ENCODE results near the gene TCOF1.

TCOF1 gene

DNA sequence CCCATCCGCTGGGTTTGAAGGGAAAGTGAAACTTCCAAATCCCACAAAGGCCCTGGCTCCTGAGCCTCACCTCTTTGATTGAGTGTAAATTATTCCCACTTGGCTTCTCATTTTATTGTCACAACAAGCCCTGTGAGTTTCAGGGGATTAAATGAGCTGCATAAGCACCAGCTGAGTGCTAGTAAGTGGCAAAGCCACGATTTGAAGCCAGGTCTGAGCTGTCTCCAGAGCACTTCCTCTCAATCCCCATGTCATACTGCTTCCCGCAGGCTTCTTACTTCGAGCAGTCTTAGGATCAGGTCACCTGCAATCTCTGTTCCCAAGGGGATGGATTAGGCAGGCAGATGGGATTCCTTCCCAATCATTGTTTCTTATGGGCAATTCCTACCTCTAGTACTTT lies 74.1 kb downstream of the TCOF1 start:
- DNase-seq: peak; percentile 88

DNA sequence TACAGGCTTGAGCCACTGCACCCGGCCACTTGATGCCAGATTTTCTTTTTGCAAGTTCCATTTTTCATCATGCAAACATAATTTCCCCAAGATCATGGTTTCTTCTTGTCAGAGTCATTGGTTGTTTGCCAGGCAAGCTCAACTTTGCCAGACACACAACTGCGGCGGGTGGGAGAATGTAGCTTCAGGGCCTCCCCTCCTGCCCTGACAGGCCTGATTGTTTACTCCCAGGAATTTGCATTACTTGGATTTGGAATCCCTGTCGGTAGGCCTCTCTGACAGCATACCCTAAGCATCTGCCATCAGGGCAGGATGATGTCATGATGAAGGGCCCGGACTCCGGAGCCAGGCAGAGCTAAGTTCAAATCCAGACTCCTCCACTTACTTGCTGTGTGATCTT lies 77.0 kb downstream of the TCOF1 start:
- peak; percentile 34 for DNase-seq

DNA sequence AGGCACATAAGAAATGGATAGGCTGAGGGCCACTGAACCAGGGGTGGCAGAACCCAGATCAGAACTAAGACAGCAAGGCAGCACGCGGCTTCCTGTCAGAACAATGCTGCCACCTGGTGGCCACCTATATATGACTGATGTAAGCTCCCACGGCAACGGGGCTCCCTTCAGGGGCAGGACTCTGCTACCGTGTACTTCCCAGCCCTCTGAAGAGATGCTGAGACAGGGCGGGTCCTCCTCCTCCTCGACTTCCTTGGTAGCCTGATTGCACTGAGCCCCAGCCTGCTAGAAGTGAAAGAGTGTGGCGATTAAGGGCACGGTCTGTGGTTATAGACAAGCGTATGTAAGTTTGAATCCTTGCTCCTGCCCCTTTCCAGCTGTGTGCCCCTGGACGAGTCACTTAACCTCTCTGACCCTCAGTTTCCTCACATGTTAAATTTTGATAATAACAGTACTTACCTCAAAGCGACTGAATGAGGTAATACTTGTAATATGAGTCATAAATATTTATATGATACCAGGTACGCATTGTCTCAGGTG lies 78.7 kb downstream of the TCOF1 start:
- peak; percentile 93 for DNase-seq

DNA sequence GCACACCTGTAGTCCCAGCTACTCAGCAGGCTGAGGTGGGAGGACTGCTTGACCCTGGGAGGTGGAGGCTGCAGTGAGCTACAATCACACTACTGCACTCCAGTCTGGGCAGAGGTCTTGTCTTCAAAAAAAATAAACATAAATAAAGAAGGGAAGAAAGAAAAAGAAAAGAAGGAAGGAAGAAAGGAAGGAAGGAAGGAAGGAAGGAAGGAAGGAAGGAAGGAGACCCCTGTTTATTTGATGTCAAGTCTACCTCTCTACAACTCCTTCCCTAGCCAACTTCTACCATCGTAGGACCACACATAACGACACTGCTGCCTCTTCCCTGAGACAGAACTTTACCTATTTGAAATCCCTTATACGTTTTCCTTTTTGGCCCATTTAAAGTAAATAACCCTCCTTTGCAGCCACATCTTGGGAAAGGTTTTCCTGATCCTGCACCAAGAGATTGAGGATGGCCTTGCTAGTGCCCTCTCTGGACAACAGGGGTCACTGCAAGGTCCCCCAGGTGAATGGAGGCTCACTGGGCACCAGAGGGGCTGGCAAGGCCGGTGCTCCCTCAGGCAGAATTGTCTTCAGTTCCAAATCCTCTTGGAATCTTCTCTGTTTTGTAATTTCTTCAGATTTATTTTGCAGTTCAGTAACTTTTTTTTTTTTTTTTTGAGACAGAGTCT lies 81.5 kb downstream of the TCOF1 start:
- peak; percentile 46 for DNase-seq

DNA sequence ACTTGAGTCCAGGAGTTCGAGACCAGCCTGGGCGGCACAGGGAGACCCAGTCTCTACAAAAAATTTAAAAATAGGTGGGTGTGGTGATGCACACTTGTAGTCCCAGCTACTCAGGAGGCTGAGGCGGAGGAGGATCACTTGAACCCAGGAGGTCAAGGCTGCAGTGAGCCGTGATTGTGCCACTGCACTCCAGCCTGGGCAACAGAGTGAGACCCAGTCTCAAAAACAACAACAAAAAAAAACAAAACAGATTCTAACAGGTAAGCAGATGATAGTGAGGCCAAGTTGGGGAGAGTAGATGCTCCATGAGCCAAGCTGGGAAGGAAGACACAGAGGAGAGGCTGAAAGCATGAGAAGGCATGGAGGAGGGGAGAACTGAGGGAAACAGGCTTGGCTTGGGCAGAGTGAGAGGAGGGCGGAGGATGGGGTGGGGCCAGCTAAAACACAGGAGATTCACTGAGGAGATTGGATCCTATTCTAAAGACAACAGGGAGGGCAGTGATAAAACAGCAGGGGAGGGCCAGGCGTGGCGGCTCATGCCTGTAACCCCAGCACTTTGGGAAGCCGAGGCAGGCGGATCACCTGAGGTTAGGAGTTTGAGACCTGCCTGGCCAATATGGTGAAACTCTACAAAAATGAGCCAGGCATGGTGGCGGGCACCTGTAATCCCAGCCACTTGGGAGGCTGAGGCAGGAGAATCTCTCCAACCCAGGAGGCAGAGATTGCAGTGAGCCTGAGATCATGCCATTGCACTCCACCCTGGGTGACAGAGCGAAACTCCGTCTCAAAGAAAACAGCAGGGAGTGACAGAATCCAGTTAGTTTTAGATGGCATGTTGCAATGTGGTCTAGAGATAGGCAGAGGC lies 83.7 kb downstream of the TCOF1 start:
- peak; percentile 18 for DNase-seq

DNA sequence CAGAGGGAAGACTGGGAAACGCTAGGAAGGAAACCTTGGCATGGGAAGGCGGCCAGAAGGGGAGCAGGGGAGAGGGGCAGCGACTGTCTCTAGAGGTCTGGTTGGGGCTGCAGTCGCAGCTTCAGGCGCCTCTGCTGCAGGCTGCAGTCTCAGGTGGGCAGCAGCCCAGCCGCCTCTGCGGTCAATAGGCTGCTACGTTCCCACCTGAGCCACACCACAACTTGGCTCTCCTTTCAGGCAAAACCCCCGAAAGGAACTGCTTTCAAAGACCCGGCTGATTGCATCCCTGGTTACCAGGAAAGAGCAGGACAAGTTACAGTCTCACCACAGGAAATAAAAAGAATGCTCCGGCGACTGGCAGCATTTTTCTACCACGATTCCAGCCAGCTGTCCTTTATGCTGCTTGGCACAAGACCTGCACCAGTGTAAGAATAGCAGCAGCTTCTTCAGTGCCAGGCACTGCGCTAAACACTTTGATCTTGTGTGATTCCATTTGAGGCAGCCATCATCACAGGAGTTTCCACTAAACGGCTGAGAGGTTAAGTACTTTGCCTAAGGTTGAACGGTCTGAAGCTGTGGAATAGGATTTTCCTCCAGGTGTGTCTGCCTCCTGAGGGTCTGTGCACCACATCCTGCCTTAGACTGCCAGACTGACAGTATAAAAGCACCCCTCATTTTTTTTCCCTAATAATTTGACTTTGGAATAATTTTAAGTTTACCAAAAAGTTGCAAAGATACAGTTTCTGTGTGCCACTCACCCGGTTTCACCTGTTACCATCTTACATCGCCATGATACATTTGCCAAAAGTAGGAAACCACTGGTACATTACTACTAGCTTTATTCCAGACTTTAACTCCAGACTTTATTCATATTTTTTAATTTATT lies 84.6 kb downstream of the TCOF1 start:
- DNase-seq: peak; percentile 30

DNA sequence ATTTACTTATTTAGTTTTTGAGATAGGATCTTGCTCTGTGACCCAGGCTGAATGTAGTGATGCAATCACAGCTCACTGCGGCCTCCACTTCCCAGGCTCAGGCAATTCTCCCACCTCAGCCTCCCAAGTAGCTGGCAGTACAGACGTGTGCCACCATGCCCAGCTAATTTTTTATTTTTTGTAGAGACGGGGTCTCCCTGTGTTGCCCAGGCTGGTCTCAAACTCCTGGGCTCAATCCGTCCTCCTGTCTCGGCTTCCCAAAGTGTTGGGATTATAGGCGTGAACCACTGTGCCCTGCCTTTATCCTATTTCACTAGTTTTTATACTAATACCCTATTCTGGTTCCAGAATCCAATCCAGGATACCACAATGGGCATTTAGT lies 85.2 kb downstream of the TCOF1 start:
- no peak for DNase-seq

DNA sequence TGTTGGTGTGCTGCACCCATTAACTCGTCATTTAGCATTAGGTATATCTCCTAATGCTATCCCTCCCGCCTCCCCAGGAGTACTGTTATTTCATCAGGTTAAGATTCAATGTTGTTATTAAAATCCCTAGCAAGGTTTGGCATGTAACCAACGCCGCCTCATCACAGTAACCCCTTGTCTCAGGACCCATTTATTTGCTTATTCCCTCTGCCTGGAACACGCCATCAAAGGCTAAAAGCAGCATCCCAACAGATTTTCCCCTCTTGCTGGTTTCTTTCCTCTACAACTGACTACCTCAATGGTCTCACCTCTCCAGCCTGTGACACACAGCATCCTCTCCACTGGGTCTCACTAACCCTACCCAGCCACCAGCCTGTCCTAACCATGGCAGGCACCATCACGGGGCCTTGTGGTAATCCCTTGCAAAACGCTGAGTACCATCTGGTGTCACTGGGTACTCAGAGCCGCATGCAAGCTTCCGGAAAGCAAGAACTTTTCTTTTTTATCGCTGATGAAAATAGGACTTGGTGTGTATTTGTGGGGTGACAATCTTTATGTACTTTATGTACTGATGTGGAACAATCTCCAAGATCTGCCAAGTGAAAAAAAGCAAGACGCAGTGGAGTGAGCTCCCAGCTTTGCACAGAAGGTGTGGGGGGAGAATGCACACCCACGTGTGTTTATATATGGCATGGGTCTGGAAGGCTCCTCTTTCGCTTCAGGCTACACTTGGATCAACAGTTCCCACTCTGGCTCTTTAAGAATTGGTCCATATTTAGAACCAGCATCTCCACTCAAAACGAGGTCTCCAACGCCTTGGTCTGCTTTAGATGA lies 86.0 kb downstream of the TCOF1 start:
- peak; percentile 79 for DNase-seq

DNA sequence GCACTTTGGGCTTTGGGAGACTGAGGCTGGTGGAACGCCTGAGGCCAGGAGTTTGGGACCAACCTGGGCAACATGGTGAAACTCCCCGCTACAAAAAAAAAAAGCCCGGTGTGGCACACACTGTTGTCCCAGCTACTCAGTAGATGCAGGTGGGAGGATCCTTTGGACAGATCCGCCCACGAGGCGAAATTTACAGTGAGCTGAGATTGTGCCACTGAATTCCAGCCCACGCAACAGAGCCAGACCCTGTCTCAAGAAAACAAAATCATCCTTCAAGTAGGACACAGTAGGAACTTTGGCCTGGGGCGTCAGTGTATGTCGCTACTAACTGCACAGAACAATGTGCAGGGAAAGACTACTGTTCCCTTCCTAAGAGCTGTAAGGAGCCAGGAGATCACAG lies 87.3 kb downstream of the TCOF1 start:
- no peak for DNase-seq

DNA sequence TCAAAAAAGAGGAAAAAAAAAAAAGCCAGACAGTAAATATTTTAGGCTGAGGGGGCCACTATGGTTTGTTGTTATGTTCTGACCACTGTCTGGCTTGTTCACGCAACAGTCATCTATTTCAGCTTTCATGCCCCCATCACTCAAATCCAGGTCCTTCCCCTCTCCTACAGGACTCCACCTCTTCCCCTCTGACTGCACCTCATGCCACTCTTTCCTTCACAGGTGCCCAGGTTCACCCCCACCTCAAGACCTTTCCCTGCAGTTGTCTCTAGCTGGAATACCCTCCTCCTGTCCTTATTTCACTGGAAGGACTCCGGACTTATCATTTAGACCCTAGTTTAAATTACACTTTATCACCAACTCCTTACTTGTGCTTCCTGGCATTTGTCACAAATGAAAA lies 88.6 kb downstream of the TCOF1 start:
- DNase-seq: no peak

DNA sequence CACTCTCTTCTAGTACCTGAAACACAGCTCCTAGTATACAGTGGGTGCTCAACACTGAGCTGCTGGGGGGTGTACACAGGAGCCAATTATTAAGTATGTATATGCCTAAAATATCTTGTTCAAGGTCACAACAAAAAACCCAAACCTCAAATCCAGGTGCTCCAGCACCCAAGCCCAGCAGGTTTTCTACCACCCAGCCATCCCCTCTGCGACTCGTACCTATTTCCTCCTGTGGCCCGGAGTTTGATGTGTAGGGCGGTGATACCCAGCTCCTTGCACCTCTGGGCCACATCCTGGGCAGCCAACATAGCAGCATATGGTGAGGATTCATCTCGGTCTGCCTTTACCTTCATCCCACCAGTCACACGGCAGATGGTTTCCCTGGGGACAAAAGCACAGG lies 89.1 kb downstream of the TCOF1 start:
- no peak for DNase-seq

DNA sequence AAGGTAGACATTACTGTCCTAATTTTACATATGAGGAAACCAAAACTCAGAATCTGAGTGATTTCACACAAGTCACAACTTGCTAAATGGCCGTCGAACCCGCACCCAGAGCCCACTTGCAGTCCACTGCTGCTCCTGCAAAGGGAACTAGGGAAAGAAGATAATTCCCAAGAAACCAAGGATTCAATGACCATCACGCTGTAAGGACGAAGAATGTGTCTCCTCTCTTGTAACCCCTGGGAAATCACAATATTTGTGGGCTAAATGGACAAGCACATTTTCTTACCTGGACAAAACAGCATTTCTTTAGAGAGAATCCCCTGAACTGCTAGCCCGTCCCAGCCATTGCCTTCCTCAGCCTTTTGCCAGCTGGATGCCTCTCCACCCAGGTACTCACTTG lies 89.7 kb downstream of the TCOF1 start:
- DNase-seq: no peak

DNA sequence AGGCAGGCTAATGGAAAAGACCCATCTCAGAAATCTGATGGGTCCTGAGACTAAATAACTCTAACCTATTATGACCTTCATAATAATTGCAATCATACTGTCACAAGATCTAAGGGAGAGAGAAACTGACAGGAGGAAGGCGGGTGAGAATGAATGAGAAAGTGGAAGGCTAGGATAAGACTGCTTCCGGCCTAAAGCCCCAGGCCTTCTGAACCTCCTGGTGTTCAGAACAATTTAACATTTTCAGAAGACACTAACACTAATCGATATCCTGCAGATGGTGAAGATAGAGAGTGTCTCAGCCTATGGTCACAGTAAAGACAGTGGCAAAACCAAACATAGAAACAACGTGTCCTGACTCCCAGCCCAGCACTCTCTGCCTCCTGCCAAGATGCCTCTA lies 90.8 kb downstream of the TCOF1 start:
- DNase-seq: no peak

DNA sequence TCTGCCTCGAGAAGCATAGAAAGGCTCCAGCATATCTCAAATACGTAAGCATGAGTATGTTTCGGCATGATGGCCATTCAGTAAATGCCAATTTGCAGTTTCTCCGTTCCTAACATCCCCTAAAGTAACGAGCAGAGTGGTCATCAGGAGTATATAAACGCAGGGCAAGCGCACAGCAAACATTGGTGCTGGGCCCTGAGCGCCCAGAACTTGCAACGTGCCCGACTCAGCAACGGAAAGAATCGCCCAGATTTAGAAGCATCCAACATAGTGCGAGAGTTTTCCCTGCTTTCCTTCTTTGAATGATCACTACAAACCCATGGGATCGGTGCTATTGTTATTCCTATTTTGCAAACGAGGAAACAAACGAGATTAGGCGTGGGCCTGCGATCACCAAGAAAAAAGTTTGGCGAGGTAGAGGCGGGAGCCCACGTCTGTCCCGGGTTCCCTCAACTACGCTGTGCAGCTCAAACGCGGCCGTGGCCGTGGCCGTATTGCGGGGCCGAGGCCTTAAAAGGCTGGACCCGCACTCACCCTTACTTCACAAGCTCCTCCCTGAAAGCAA lies 91.5 kb downstream of the TCOF1 start:
- no peak for DNase-seq
